Measurements from ENCODE around the gene ZNF740. TPM values are rescaled to one million over a fixed set of nuclear protein-coding genes. Genes with fewer than 3 reads are reported as not detected.

Gene ZNF740
- polyA plus RNA-seq, 1 donor: 27.9 TPM

DNA sequence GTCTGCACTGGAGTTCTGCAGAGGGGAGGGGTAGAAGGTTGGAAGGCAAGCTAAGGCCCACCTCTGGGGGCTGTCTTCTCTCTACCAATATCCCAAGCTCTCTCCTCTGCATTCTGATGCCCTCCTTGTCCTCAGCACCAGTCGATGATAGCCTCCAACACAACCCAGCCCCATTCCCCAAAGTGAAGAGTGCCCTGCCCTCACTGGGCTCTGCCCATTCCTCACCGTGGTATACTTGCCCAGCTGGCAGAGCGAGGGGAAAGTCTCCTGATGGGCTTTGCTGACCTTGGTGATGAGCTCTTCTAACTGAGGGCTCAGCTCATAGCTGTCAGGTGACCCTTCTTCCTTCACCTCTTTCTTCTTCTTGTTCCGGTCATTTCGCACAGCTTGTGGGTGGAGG, 33.7 kb downstream of the ZNF740 start:
- DNase-seq (ENCODE audit: low read depth): no peak

DNA sequence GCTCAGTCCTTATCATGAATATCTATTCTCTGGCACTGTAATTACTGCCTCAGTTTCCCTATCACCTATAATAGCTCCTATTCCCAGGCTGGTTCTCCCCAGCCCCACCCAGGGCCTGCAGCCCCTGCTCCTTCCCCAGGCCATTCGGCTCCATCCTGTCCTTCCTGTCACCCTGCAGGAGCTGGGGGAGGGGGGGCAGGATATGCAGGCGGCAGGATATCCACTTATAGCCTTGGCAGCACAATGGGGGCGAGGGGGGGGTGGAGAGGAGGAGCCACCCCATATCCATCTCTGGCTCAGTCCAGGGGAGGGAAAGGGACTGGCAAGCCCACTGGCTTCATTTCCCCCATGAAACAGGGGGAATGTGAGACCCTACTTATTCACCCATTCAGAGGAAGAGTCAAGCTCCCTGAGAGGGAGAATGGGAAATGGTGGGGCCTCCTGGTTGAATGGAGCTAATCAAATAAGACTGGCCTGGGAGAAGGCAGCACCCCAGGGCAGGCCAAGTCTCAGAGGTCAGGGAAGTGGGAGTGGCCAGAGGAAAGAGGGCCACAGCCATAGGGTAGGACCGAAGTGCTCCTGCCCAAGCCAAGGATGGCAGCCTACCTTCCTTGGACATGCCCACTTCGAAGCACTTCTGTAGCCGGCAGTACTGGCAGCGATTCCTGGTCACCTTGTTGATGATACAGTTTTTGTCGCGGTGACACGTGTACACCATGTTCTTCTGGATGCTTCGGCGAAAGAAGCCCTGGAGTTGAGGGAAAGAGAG, 34.3 kb downstream of the ZNF740 start:
- no peak for DNase-seq (ENCODE audit: low read depth)

DNA sequence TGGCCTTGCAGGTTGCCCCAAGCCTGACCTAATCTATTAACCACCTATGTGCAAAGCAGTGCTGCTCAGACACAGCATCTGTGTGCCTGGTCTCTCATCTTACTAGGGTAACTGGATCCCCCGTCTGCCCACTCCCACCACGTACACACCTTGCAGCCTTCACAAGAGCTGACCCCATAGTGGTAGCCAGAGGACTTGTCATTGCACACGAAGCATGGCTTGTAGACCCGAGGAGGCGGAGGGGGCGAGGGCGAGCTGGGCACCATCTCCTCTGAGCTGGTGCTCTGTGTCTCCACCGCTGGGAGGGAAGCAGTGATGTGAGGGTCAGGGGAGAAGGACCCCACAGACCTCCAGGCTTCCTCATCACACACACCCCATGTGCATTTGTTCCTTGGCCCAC, 35.0 kb downstream of the ZNF740 start:
- DNase-seq (ENCODE audit: low read depth): no peak

DNA sequence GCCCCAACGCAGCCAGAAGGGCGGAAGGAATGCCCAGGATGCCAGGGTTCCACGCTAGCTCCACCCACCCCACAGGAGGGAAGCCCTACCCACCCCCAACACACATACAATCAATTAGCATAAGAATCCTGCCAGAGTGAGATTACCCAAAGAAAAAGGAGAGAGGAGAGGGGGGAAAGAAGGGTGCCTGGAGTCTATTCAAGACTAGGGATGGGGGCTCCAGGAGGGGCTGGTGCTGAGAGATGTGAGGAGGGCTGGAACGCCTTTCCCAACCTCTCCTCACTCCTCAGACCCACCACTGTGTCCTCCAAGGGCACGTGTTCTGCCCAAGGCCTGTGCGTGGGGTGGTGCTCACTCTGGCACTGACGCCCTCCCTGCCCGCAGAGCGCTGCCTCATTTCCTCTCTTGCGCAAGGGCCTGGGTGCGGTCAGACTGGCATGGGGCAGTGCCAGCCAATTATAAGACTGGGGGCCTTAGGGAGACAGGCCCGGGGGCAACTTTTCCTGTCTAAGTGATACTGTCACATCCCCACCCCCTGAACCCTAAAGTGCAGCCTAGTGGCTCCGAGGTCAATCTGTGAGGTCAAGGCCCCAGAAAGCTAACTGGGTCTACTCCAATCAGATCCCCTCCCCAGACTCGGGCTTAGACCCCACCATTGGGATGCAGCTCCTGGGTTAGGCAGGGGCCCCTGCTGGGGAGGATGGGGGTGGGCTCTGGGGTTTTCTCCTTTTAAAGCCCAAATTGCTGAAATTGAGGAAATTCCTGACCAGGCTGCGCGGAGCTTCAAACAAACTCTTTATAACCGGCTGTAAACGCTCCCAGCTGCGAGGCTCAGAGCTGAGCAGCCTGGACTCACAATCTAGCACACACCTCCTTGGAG, 36.8 kb downstream of the ZNF740 start:
- DNase-seq (ENCODE audit: low read depth): no peak

DNA sequence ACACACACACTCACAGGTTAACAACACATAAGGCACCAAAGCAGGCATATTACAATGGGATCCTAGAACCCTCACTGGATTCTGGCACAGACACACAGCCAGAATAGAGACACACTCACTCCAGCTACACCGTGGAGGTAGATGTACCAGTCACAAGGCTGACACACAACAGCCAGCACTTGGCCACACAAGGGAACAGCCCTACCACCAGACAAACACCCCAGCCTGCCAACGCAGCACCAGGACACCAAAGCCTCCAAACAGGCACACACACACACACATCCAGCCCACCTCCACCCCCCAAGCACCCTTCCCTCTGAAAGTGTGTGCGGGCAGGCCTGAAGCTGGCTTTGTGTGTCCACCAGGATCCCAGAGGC, 37.4 kb downstream of the ZNF740 start:
- no peak for DNase-seq (ENCODE audit: low read depth)

DNA sequence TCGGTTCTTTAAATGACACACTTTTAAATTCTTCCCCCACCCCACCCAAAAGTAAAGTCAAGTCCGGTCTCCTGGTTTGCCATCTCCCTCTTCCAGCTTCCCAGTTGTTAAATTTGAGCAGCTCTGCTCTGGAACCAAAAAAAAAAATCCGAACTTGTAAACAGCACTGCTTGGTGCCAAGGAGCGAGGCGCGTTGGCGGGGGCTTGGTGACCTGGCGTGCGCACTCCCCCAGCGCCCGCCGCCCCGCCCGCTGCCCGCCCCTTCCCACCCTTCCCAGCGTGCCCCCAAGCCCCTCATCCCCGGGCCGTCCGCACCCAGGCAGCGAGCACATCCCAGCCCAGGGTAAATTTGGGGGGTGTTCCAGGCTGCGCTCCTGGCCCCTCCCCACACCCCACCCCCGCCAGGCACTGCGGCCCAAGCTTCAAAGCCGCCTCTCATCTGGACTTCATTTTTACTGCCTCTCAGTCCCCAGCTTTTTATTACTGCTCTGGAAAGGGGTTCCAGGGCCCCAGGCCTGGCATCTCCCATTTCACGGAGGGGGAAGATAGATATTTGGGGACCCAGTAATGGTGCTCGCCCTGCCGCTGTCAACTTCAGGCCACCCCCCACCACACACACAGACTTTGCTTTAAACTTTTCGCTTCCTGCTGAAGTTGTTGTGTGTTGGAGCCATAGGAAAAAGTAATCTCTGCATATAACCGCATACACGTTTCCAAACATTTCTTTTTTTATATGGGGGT, 38.2 kb downstream of the ZNF740 start:
- no peak for DNase-seq (ENCODE audit: low read depth)

DNA sequence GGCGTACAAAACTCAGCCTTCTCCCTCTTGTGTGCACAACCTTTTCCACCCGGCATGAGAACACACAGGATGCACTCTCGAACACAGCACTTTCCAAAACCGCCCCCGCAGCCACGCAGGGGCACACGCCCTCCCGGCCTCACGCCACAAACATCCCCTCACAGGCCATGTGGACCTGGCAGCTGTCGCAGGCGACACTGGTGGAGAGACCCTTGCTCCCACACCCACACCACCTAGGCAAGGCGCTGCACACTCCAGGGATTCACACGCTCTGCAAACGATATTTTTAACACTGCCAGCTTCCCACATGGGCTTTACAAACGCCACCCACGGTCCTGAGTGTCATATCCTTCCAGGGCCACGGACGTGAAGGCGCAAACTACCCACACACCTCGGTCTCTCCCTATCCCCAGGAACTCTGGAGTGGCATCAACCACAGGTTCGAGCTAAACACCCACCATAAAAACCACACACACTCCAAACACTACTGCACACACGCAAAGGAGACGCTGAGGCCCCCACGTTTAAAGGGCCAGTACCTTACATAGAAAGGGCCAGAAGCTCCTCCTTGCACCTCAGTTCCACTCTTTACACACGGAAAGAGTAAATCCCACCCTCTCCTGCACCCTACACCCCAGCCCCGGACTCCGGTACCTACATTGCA, 38.9 kb downstream of the ZNF740 start:
- DNase-seq (ENCODE audit: low read depth): no peak

DNA sequence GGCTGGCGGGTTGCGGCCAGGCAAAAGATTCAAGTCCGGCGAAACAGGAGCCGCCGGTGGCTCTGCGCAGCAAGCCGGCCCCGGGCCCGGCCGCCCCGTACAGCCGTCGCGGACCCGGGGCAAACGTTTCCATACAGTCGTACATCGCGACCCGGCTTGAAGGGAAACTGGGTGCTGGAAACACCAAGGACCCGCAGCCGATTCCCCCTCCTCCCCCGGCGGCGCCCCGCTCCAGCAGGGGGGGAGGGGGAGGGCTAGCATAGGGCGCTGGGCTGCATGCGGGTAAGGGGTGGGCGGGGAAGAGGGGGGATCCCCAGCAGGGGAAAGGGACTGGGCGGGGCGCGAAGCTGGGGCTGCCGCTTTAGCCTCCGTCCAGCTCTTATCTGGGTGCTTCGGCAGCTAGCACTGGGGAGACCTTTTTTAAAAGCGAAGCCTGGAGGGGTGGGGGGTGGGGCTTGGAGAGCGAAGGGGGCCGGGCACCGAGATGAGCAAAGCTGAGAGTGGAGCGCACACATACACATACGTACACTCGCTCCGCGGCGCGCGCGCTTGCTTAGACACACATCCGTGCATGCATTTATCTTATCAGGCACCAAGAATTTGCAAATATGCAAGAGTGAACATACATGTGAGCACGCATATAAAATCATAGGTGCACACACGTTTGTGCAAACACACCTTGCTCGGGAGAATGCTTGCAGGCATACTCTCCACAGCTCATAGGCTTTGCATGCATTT, 39.6 kb downstream of the ZNF740 start:
- DNase-seq (ENCODE audit: low read depth): no peak

DNA sequence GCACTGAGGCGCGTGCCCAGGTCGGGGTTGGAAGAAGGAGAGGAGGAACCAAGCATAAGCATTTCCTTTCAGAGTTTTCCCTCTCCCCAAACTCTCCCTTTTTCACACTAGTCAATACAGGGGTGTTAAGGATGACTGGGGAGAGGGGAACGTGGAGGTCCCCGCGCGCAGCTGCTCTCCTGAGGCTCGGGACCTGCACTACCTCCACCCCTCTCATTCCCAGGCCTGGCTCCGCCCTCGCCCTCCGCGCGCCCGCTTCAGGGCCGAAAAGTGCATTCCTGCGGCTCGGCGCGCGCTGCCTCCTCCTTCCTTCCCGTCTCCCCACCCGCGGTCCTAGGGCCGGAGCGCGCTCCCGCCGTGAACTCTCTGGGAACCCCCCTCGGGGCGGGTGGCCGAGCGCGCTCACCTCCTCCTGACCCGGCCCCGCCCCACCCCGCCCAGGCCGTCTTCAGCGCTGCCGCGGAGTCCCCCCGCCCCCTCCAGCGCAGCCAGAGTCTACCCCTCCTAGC, 40.2 kb downstream of the ZNF740 start:
- peak; percentile 55 for DNase-seq (ENCODE audit: low read depth)

DNA sequence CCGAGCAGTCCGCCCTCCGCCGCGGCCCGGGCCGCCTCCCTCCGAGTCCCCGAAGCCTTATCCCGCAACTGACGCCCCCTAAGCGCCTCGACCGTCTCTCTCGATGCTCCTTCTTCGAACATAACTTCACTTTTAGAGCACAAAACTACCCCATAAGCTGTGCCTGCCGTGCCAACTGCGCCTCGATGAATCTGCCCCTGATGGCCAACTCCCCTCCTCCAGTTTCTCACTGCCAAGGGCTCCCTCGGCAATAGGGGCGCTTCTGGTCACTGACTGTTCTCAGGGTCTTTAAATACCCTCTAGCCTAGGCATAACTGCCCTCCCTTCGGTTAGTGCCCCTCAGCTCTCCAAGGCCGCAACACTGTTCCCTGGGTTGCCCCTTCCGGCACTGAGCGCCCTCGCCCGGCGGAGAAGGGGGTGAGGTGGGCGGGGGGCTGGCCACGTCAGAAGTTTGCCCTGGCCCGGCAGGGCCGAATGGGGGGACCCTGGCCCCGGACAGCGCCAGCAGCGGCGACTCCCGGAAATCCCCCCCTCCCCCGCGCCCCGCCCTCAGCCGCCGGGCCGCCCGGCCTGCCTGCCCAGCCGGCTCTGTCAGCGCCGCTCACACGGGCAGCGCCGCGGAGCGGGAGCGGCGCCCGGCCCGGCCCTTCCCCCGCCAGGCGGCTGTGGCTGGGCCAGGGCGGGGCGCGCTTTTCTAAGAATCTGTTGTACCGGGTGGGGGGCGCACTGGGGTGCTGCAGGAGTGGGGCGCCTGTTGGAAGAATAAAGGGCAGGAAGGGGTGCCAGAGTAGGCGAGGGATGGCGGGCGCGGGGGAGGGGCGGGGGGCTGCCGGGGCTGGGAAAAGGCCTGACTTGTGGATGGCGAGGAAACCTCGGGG, 40.9 kb downstream of the ZNF740 start:
- no peak for DNase-seq (ENCODE audit: low read depth)

DNA sequence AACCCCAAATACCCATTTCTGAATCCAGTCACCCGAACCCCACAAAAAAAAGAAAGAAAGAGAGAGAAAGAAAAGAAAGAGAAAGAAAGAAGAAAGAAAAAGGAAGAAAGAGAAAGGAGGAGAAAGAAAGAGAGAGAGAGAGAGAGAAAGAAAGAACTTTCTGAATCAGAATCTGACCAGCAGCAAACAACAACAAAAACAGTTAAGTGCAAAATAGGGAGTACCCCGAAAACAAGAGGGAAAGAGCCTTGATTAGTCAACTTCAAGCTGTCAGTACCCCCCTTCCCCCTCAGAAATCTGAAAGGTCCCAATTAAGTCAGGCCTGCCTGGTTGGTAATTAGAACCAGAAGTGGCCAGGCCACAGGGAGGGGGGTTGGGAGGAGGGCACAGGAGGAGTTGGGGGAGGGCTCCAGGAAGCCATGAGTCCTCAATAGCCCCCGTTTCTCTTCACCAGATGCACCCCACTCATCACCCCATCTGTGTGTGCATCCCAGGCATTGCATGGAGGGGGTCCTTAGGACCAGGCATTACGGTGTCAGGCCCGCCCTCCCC, 41.7 kb downstream of the ZNF740 start:
- DNase-seq (ENCODE audit: low read depth): no peak

DNA sequence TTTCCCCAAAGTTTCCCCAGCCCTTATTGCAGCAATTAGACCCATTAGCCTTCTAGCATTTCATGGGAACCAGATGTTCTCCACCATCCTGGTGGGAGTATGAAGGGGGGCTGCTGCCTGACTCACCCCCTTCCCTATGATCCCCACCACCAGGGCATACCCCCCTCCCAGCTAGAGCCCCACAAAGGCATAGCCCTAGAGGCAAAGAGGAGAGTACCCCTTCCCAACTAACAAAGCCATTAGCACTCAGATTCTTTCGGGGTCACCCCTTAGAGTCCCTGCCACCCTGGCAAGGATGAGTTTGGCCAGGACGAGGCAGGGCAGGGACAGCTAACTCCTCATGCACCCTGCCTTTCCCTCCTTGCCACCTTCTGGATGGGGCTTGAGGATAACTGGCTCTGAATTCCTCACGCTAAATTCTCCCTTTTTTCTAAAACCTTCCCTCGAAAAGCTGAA, 42.3 kb downstream of the ZNF740 start:
- DNase-seq (ENCODE audit: low read depth): no peak

DNA sequence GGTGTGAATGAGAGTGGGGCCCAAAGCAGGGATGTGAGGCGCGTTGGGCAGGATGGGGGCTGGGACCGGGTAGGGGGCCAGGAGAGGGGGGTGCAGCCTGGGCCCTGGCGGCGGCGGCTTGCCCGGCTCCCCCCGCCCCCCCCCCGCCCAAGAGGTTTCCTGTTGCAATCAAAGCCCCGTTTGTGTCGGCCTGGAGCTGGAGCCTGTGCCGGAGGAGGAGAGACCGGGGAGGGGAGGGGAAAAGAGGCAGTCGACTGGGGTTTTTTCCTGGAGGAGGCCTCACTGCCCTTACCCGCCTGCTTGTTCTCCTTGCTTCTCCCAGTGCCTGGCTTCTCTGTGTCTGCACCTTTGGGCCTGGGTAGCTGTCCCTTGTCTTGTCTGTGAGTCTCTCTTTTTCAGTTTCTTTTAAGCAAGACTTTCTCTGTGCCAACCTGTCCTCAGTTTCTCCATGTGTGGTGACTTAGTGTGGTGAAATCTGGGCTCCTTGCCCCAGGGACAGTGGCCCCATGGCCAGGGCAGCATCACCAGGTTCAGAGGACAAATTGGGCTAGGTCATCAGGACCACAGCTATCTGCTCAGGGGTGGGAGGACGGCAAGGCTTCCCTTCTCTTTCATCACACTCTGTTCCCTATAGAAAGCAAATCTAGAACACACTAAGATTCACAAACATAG, 43.0 kb downstream of the ZNF740 start:
- DNase-seq (ENCODE audit: low read depth): no peak

DNA sequence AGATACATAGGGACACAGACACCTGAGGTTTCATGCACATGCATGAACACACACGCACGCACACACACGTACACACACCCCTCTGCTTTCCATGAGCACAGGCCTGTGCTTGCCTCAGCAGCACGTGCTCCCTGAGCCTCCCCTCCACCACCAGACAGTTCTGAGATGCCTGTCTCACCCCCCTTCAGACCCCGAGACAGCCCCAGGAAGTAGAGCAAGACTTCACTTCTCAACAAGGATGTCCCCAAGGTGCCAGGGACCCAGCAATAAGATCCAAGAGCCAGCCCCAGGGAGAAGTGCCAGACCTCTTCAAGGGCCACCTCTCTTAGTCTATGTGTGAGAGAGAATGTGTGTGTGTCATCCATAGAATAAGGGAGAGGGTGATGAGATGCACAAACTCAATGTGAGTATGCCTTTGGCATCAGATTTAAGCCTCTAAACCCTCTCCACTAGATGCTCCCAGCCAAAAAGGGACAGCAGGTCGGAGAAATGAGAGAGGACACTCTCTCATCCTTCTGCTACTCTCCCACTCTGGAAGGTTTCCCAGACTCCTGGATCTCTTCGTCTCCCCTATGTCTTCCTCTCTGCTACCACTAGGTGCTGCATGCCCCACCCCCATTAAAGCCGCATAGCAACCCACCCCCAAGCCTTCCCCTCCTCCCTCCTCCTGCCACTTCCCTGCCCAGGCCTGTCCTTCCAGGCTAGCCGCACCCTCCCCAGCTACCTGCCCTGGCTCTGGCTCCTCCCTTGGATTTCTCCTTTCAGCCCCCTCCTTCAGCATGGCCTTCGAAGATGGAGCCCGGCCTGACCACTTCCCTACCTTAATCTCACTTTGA, 43.8 kb downstream of the ZNF740 start:
- no peak for DNase-seq (ENCODE audit: low read depth)

DNA sequence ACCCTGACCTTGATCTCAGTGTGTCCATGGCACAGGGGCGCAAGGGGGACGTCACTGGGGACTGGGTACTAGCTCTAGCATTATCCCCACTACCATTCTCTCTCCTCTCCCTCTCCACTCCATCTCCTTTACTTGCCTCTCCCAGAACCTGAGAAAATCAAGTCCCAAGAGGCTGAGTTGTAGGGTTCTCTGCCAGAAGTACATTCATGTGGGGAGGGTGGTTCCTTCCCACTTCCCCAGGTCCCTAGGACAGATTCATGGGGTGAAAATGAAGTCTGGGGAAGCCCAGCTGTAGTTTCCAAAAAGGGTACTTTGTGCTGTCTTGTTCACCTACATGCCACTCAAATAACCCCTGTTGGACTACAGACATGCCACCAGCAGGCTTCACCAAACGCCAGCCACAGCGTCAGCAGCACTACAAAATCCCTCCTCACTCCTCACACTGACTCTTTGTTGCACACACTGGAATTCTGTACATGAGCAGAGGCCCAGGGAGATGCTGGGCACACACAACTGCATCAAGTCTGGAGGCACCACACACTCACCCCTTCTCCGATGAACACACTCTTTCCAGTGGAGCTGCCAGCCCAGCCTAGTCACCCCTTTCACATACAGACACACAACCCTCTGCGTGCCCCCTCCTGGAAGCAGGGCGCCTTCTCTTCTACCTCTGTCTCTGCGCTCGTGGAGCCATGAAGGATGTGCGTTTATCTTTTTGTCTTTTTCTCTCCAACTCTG, 44.5 kb downstream of the ZNF740 start:
- no peak for DNase-seq (ENCODE audit: low read depth)

DNA sequence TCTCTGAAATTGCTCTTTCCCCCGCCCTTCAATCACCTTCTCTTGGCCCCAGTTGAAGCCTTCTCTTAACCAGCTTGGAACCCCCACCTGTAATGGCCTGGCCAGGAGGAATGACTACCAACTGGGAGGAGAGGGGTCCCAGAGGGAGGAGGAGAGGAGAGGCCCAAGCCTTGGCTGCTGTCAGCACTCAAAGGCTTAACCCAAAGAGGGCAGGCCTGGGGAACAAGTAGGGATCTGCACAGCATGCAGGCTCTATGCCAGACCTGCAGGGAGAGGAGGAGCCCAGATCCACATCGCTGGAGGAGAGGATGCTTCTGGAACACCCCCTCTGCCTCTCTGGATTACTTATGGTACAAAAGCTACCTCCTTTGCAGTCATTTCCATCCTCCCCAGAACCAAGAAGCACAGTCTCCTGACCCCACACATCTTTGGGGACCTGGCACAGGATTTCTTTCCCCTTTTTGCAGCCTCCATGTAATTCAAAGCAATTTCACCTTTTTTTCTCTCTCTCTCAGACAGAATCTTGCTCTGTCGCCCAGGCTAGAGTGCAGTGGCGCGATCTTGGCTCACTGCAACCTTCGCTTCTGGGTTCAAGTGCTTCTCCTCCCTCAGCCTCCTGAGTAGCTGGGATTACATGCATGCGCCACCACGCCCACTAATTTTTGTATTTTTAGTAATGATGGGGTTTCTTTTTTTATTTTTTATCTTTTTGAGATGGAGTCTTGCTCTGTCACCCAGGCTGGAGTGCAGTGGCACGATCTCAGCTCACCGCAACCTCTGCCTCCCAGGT, 45.3 kb downstream of the ZNF740 start:
- no peak for DNase-seq (ENCODE audit: low read depth)

Data from forelimb muscle (tissue), 1 donor.